GM12878 (cell line): Measurements from ENCODE around the gene CCDC134. TPM values are rescaled to one million over a fixed set of nuclear protein-coding genes. Genes with fewer than 3 reads are reported as not detected.

Experiments used
- ASH2L ChIP-seq: fragments of 300-600, 200-600 bp; sonication (generic); IDR thresholded peaks from 2 replicates; pipeline ENCODE4 v1.6.1; 2017; ENCODE audit warnings: low read depth, mild to moderate bottlenecking, borderline replicate concordance
- CHD2 ChIP-seq: IDR thresholded peaks from 2 replicates; pipeline ENCODE4 v1.6.1; 2011; ENCODE audit warnings: low read depth, low read length, improper control_type of control experiment, borderline replicate concordance
- ESRRA ChIP-seq: IDR thresholded peaks from 2 replicates; pipeline ENCODE4 v1.6.1; 2012; ENCODE audit warnings: mild to moderate bottlenecking, low read length, improper control_type of control experiment
- FOXM1 ChIP-seq: IDR thresholded peaks from 2 replicates; pipeline ENCODE4 v1.6.1; 2012; ENCODE audit warnings: low read depth, mild to moderate bottlenecking, inconsistent platforms, low read length, moderate library complexity
- GATAD2B ChIP-seq: fragments of 450-650 bp; conservative IDR thresholded peaks from 2 replicates; pipeline ENCODE4 v1.6.1; 2017; ENCODE audit warnings: low read depth, mild to moderate bottlenecking, moderate library complexity
- HDAC6 ChIP-seq: fragments of 200-600 bp; sonication (generic); IDR thresholded peaks from one replicate; pipeline ENCODE4 v1.8.0; 2017; ENCODE audit warnings: antibody characterized with exemption; ENCODE audit not compliant: unreplicated experiment
- HDGF ChIP-seq: fragments of 450-650 bp; IDR thresholded peaks from 2 replicates; pipeline ENCODE4 v1.6.1; 2016; ENCODE audit warnings: antibody characterized with exemption
- KAT2A ChIP-seq: conservative IDR thresholded peaks from 2 replicates; pipeline ENCODE4 v1.6.1; 2011; ENCODE audit warnings: low read depth, low read length; ENCODE audit not compliant: control insufficient read depth
- LARP7 ChIP-seq: fragments of 450-650 bp; IDR thresholded peaks from 2 replicates; pipeline ENCODE4 v1.6.1; 2017; ENCODE audit warnings: mild to moderate bottlenecking
- MEF2A ChIP-seq: IDR thresholded peaks from 2 replicates; pipeline ENCODE4 v1.6.1; 2011; ENCODE audit warnings: low read depth, mild to moderate bottlenecking, low read length, moderate library complexity; ENCODE audit not compliant: insufficient read depth
- MEF2B ChIP-seq: fragments of 450-650 bp; IDR thresholded peaks from 2 replicates; pipeline ENCODE4 v1.6.1; 2018; ENCODE audit warnings: mild to moderate bottlenecking, moderate library complexity; ENCODE audit not compliant: partially characterized antibody, poor library complexity, severe bottlenecking
- MTA2 ChIP-seq: fragments of 450-650 bp; IDR thresholded peaks from 2 replicates; pipeline ENCODE4 v1.6.1; 2016; ENCODE audit warnings: low read depth, mild to moderate bottlenecking, moderate library complexity
- MTA3 ChIP-seq: IDR thresholded peaks from 2 replicates; pipeline ENCODE4 v1.6.1; 2012; ENCODE audit warnings: low read length, inconsistent platforms, borderline replicate concordance
- NFIC ChIP-seq: IDR thresholded peaks from 2 replicates; pipeline ENCODE4 v1.6.1; 2012; ENCODE audit warnings: low read depth, mild to moderate bottlenecking, inconsistent platforms, low read length, moderate library complexity
- NFXL1 ChIP-seq: fragments of 450-650 bp; IDR thresholded peaks from 2 replicates; pipeline ENCODE4 v1.6.1; 2017; ENCODE audit warnings: antibody characterized with exemption, mild to moderate bottlenecking, borderline replicate concordance
- PAX5 ChIP-seq: IDR thresholded peaks from 2 replicates; pipeline ENCODE4 v1.6.1; 2011; ENCODE audit warnings: low read depth, low read length, borderline replicate concordance
- RELA ChIP-seq: fragments of 450-650 bp; IDR thresholded peaks from 2 replicates; pipeline ENCODE4 v1.8.0; 2014; ENCODE audit warnings: borderline replicate concordance; ENCODE audit not compliant: partially characterized antibody
- SMAD1 ChIP-seq: fragments of 450-650 bp; IDR thresholded peaks from 2 replicates; pipeline ENCODE4 v1.6.1; 2018; ENCODE audit warnings: mild to moderate bottlenecking, low read depth; ENCODE audit not compliant: partially characterized antibody
- SREBF1 ChIP-seq: IDR thresholded peaks from 2 replicates; pipeline ENCODE4 v1.6.1; 2012; ENCODE audit warnings: mild to moderate bottlenecking, low read length
- TCF7 ChIP-seq: IDR thresholded peaks from 2 replicates; pipeline ENCODE4 v1.6.1; 2014; ENCODE audit warnings: antibody characterized with exemption, borderline replicate concordance
- YY1 ChIP-seq: IDR thresholded peaks from 2 replicates; pipeline ENCODE4 v1.6.1; 2011; ENCODE audit warnings: low read depth, mild to moderate bottlenecking, low read length
- ZZZ3 ChIP-seq: IDR thresholded peaks from 2 replicates; pipeline ENCODE4 v1.6.1; 2011; ENCODE audit warnings: low read depth; ENCODE audit not compliant: control insufficient read depth, insufficient read length
- polyA plus RNA-seq, 11 experiments: library from polyadenylated mRNA; depleted of rRNA in 4 of 11; unstranded in 6 of 11; stranded (reverse) in 5 of 11; fragments of >200 nt; fragmentation: Nextera tagmentation in 4 of 11; fragmentation: Illumina TruSeq in 1 of 11; extraction: Ambion mirVana in 4 of 11; extraction: Trizol in 1 of 11; gene quantifications; 1 replicate in 1 of 11; 2 replicates in 10 of 11; pipeline versions ENCODE4 v1.2.1 to v1.2.3, GENCODE V29; 2011 to 2016; ENCODE audit warnings: inconsistent platforms in 2 of 11, missing spikeins in 2 of 11, low read depth in 1 of 11
- total RNA-seq, 4 experiments: library from RNA; depleted of rRNA in 3 of 4; stranded (reverse); fragments of >200 nt in 3 of 4; fragmentation: Illumina TruSeq in 1 of 4; extraction: Trizol in 1 of 4; gene quantifications; 2 replicates each; pipeline versions ENCODE4 v1.2.1 to v1.2.3, GENCODE V29; 2013 to 2021
- TF ChIP-seq, protein P1 (sequence below): fragments of 450-650 bp; IDR thresholded peaks from 2 replicates; pipeline ENCODE4 v1.6.1; 2017; ENCODE audit warnings: borderline replicate concordance
- TF ChIP-seq, protein P2 (sequence below): IDR thresholded peaks from 2 replicates; pipeline ENCODE4 v1.6.1; 2012; ENCODE audit warnings: improper control_type of control experiment, low read depth, low read length; ENCODE audit not compliant: insufficient replicate concordance
- TF ChIP-seq, protein P3 (sequence below): IDR thresholded peaks from 2 replicates; pipeline ENCODE4 v1.6.1; 2012; ENCODE audit warnings: low read depth, low read length, improper control_type of control experiment

The CCDC134 gene
- total and polyA plus RNA-seq, 10 of the 15 experiments (the other 5 are each of a cell fraction or from before 2014, with no cell fraction given): 0.35 to 19.3 (median 11.8) TPM

DNA sequence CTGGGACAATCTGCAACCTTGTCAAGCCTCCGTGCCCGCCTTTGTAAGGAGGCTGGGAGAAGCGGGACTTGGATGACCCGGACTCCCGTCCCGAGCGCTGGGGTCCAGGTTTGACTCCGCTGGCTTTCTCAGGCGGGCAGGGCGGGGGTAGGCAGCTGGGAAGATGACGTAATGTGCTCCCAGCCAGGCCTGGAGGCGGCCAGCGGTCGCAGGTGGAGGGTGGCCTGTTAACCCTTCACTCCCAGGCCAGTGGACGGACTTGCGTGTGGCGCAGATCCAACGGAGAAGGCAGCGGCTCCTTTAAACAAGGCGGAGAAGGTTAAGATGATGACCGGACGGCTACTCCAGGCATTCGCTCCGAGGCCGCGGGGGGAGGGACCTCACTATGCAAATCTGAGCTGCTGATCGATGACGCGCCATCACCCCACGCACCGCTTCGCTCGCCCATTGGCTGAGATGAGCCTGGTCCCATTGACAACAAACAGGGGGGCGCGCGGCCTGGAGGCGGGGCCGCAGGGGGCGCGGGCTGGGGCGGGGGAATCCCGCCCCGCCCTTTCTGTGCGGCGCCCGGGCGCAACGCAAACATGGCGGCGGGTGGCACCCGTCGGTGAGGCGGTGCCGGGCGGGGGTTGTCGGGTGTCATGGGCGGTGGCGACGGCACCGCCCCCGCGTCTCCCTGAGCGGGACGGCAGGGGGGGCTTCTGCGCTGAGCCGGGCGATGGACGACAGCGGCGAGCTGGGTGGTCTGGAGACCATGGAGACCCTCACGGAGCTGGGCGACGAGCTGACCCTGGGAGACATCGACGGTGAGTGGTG lies 32.3 kb downstream of the CCDC134 start, which contains the start of gene SREBF2 (continued):
- no peak; the same call in 1 of the 2 replicates for TF ChIP-seq MTA3
- no peak for TF ChIP-seq KAT2A
- TF ChIP-seq MEF2B: no peak
- peak; percentile 60; the same call in 1 of the 2 replicates for TF ChIP-seq MTA2
- no peak for TF ChIP-seq FOXM1
- TF ChIP-seq, protein P1, sequence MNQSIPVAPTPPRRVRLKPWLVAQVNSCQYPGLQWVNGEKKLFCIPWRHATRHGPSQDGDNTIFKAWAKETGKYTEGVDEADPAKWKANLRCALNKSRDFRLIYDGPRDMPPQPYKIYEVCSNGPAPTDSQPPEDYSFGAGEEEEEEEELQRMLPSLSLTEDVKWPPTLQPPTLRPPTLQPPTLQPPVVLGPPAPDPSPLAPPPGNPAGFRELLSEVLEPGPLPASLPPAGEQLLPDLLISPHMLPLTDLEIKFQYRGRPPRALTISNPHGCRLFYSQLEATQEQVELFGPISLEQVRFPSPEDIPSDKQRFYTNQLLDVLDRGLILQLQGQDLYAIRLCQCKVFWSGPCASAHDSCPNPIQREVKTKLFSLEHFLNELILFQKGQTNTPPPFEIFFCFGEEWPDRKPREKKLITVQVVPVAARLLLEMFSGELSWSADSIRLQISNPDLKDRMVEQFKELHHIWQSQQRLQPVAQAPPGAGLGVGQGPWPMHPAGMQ: no peak
- peak; percentile 86; the same call in 1 of the 2 replicates for TF ChIP-seq CHD2
- no peak for TF ChIP-seq MEF2A
- peak; percentile 95 for TF ChIP-seq RELA
- peak; percentile 61; the same call in 1 of the 2 replicates for TF ChIP-seq GATAD2B
- TF ChIP-seq, protein P2, sequence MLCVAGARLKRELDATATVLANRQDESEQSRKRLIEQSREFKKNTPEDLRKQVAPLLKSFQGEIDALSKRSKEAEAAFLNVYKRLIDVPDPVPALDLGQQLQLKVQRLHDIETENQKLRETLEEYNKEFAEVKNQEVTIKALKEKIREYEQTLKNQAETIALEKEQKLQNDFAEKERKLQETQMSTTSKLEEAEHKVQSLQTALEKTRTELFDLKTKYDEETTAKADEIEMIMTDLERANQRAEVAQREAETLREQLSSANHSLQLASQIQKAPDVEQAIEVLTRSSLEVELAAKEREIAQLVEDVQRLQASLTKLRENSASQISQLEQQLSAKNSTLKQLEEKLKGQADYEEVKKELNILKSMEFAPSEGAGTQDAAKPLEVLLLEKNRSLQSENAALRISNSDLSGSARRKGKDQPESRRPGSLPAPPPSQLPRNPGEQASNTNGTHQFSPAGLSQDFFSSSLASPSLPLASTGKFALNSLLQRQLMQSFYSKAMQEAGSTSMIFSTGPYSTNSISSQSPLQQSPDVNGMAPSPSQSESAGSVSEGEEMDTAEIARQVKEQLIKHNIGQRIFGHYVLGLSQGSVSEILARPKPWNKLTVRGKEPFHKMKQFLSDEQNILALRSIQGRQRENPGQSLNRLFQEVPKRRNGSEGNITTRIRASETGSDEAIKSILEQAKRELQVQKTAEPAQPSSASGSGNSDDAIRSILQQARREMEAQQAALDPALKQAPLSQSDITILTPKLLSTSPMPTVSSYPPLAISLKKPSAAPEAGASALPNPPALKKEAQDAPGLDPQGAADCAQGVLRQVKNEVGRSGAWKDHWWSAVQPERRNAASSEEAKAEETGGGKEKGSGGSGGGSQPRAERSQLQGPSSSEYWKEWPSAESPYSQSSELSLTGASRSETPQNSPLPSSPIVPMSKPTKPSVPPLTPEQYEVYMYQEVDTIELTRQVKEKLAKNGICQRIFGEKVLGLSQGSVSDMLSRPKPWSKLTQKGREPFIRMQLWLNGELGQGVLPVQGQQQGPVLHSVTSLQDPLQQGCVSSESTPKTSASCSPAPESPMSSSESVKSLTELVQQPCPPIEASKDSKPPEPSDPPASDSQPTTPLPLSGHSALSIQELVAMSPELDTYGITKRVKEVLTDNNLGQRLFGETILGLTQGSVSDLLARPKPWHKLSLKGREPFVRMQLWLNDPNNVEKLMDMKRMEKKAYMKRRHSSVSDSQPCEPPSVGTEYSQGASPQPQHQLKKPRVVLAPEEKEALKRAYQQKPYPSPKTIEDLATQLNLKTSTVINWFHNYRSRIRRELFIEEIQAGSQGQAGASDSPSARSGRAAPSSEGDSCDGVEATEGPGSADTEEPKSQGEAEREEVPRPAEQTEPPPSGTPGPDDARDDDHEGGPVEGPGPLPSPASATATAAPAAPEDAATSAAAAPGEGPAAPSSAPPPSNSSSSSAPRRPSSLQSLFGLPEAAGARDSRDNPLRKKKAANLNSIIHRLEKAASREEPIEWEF: no peak
- TF ChIP-seq HDGF: peak; percentile 92
- TF ChIP-seq SMAD1: peak; percentile 80
- TF ChIP-seq LARP7: peak; percentile 68
- peak; percentile 67; the same call in 1 of the 2 replicates for TF ChIP-seq PAX5
- TF ChIP-seq NFIC: no peak
- TF ChIP-seq ESRRA: no peak
- no peak for TF ChIP-seq ZZZ3
- peak; percentile 99 for TF ChIP-seq SREBF1
- peak; percentile 95 for TF ChIP-seq YY1
- TF ChIP-seq TCF7: no peak
- peak; percentile 78 for TF ChIP-seq HDAC6
- no peak for TF ChIP-seq NFXL1
- TF ChIP-seq, protein P3, sequence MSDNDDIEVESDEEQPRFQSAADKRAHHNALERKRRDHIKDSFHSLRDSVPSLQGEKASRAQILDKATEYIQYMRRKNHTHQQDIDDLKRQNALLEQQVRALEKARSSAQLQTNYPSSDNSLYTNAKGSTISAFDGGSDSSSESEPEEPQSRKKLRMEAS: no peak; the same call in 1 of the 2 replicates
- TF ChIP-seq ASH2L: no peak
